ENCODE data around the gene ZPR1. TPM values are rescaled to one million over a fixed set of nuclear protein-coding genes. Genes with fewer than 3 reads are reported as not detected.

The ZPR1 gene
- total RNA-seq, 1 donor from 2014 or later, result 33.4 TPM

GRCh38 chr11:116822575-116822974, 34.8 kb upstream of the ZPR1 start:
- Mint-ChIP-seq H3K4me1 (ENCODE audit: unreplicated experiment) (no peaks in the 10 kb centered on the region), H3K9me3 (ENCODE audit: unreplicated experiment) (no peaks in the 10 kb centered on the region), H3K27me3 (ENCODE audit: unreplicated experiment) (peaks cover 8% of the 10 kb centered on the region), H3K27ac (ENCODE audit: unreplicated experiment) (no peak overlapping the region), H3K36me3 (ENCODE audit: low read depth, unreplicated experiment) (no peaks in the 10 kb centered on the region), H3K4me3 (ENCODE audit: unreplicated experiment) (no peak overlapping the region)
- DNase-seq (ENCODE audit: low spot score), result no peak
- TF ChIP-seq, protein P1, sequence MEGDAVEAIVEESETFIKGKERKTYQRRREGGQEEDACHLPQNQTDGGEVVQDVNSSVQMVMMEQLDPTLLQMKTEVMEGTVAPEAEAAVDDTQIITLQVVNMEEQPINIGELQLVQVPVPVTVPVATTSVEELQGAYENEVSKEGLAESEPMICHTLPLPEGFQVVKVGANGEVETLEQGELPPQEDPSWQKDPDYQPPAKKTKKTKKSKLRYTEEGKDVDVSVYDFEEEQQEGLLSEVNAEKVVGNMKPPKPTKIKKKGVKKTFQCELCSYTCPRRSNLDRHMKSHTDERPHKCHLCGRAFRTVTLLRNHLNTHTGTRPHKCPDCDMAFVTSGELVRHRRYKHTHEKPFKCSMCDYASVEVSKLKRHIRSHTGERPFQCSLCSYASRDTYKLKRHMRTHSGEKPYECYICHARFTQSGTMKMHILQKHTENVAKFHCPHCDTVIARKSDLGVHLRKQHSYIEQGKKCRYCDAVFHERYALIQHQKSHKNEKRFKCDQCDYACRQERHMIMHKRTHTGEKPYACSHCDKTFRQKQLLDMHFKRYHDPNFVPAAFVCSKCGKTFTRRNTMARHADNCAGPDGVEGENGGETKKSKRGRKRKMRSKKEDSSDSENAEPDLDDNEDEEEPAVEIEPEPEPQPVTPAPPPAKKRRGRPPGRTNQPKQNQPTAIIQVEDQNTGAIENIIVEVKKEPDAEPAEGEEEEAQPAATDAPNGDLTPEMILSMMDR (IDR thresholded peaks at IDR 0.05; ENCODE audit: unreplicated experiment), result no peak

DNA sequence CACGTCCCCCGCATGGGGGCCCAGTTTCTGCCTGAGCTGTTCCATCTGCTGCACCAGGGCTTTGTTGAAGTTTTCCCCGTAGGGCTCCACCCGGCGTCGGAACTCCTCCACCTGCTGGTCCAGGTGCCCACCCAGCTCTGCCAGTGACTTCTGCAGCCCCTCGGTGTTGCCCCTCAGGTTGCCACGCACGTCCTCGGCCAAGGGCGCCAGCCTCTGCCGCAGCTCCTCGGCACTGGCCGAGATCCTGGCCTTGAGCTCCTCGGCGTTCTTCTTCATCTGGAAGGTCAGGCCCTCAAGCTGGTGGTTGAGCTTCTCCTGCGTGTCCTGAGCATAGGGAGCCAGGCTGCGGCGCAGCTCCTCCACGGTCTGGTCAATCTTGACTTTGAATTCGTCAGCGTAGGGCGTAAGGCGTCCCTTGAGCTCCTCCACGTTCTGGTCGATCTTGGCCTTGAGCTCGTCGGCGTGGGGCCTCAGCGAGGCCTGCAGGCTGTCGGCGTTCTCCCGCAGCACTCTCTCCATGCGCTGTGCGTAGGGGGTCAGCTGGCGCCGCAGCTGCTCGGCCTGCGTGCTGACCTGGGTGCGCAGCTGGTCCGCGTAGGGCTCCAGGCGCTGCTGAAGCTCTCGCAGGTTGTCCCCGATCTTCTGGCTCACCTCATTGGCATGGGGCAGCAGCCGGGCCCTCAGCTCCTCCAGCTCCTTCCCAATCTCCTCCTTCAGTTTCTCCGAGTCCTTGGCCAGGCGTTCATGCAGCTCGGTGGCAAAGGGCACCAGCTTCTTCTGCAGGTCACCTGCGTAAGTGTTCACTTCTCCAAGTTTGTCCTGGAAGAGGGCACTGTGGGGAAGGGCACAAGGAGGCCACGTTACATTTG, 33.5 kb upstream of the ZPR1 start:
- TF ChIP-seq, protein P1 (IDR thresholded peaks at IDR 0.05; ENCODE audit: unreplicated experiment), result no peak

DNA sequence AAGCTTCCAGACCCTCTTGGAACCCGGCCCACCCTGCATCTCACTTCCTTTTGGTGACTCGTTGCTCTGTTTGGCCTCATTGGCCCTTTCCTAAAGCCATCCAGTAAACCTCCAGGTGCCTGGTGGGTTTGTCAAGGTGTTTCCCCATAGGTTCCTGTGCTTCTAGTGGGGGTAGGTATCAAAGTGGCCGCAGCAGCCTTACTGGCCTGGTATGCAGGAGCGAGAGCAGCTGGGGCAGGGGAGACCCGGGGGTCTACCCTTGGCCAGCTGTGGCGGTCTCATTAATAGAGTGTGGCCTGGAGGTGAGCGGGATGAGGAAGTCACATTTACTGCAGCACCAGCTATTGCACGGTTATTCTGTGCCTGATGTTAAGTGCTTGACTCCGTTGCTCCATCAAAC, 31.2 kb upstream of the ZPR1 start:
- TF ChIP-seq, protein P1 (IDR thresholded peaks at IDR 0.05; ENCODE audit: unreplicated experiment), result no peak
- no peaks in the 10 kb centered on the region for H3K9me3 Mint-ChIP-seq (ENCODE audit: unreplicated experiment)
- DNase-seq (ENCODE audit: low spot score), result no peak
- no peaks in the 10 kb centered on the region for H3K36me3 Mint-ChIP-seq (ENCODE audit: low read depth, unreplicated experiment)
- H3K4me3 Mint-ChIP-seq (ENCODE audit: unreplicated experiment), result no peak overlapping the region
- H3K4me1 Mint-ChIP-seq (ENCODE audit: unreplicated experiment), result no peaks in the 10 kb centered on the region
- H3K27ac Mint-ChIP-seq (ENCODE audit: unreplicated experiment), result no peak overlapping the region
- H3K27me3 Mint-ChIP-seq (ENCODE audit: unreplicated experiment), result peaks cover 2% of the 10 kb centered on the region

More for the DNA sequence above, 33.5 kb upstream of the ZPR1 start:
- H3K4me3 Mint-ChIP-seq (ENCODE audit: unreplicated experiment), result no peak overlapping the region
- H3K9me3 Mint-ChIP-seq (ENCODE audit: unreplicated experiment), result no peaks in the 10 kb centered on the region
- DNase-seq (ENCODE audit: low spot score), result no peak
- H3K4me1 Mint-ChIP-seq (ENCODE audit: unreplicated experiment), result no peaks in the 10 kb centered on the region
- H3K27ac Mint-ChIP-seq (ENCODE audit: unreplicated experiment), result no peak overlapping the region
- no peaks in the 10 kb centered on the region for H3K36me3 Mint-ChIP-seq (ENCODE audit: low read depth, unreplicated experiment)
- H3K27me3 Mint-ChIP-seq (ENCODE audit: unreplicated experiment), result peaks cover 3% of the 10 kb centered on the region

DNA sequence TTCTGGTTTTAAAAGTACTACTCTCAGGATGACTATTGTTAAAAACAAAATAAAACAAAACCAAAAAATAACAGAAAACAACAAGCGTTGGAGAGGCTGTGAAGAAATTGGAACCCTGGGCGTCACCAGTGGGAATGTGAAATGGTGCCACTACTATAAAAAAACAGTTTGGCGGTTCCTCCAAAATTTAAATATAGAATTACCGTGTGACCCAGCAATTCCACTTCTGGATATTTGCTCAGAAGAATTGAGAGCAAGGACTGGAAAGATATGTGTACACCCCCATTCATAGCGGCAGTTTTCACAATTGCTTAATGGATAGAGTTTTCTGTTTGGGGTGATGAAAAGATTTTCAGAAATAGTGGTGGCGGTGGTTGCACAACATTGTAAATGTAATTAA, 26.7 kb upstream of the ZPR1 start:
- no peak overlapping the region for H3K27ac Mint-ChIP-seq (ENCODE audit: unreplicated experiment)
- TF ChIP-seq, protein P1 (IDR thresholded peaks at IDR 0.05; ENCODE audit: unreplicated experiment), result no peak
- no peak for DNase-seq (ENCODE audit: low spot score)
- no peak overlapping the region for H3K4me3 Mint-ChIP-seq (ENCODE audit: unreplicated experiment)
- H3K36me3 Mint-ChIP-seq (ENCODE audit: low read depth, unreplicated experiment), result no peaks in the 10 kb centered on the region
- H3K4me1 Mint-ChIP-seq (ENCODE audit: unreplicated experiment), result no peaks in the 10 kb centered on the region
- no peaks in the 10 kb centered on the region for H3K9me3 Mint-ChIP-seq (ENCODE audit: unreplicated experiment)
- peaks cover 2% of the 10 kb centered on the region for H3K27me3 Mint-ChIP-seq (ENCODE audit: unreplicated experiment)

GRCh38 chr11:116813781-116814471, 26.1 kb upstream of the ZPR1 start:
- H3K4me1 Mint-ChIP-seq (ENCODE audit: unreplicated experiment), result no peaks in the 10 kb centered on the region
- peaks cover 2% of the 10 kb centered on the region for H3K27me3 Mint-ChIP-seq (ENCODE audit: unreplicated experiment)
- H3K36me3 Mint-ChIP-seq (ENCODE audit: low read depth, unreplicated experiment), result peaks cover 3% of the 10 kb centered on the region
- no peak overlapping the region for H3K27ac Mint-ChIP-seq (ENCODE audit: unreplicated experiment)
- H3K4me3 Mint-ChIP-seq (ENCODE audit: unreplicated experiment), result no peak overlapping the region
- H3K9me3 Mint-ChIP-seq (ENCODE audit: unreplicated experiment), result no peaks in the 10 kb centered on the region
- TF ChIP-seq, protein P1 (IDR thresholded peaks at IDR 0.05; ENCODE audit: unreplicated experiment), result no peak
- no peak for DNase-seq (ENCODE audit: low spot score)

Data from endothelial cell (in vitro differentiated cells).